PC-3 (cell line): ENCODE data around the gene ANKRD10.
"Not testable (repeated sequence)": the region's sequence is repeated elsewhere in the genome, so short reads cannot be mapped to it uniquely, and the experiment has no call there.

ENCODE experiments used
- CTCF ChIP-seq: fragments of 300-600 bp; sonication (generic); conservative IDR thresholded peaks from 2 replicates; pipeline ENCODE4 v1.5.1; 2017; ENCODE audit warnings: antibody characterized with exemption, low read depth, mild to moderate bottlenecking, low read length
- EZH2 ChIP-seq: fragments of 300-600 bp; sonication (generic); IDR thresholded peaks from one replicate; pipeline ENCODE4 v1.6.1; 2017; ENCODE audit warnings: antibody characterized with exemption, mild to moderate bottlenecking, low read length; ENCODE audit not compliant: unreplicated experiment

GRCh38 chr13:110955608-110956007 lies 40.7 kb upstream of the ANKRD10 start:
- TF ChIP-seq CTCF, EZH2: not testable (repeated sequence)
